ENCODE measurements around the gene METTL8.

METTL8 gene

DNA sequence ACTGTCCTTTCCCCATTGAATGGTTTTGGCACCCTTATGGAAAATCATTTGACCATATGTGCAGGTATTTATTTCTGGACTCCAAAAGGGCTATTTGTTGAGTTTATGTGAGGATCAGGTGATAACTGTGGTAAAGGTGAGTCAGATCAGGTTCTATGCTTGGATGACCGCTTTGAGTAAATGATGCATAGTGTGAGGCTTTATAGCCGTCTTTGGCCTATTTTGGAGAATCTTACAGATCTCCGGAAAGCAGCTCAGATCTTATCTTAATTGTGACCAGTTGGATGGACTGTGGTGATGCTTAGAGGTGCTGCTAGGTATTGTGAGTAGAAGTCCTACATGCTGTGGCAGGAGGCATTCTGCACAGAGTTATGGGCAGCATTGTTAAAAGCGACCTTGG is 126.2 kb downstream of the METTL8 start:
- TF ChIP-seq, protein P1, sequence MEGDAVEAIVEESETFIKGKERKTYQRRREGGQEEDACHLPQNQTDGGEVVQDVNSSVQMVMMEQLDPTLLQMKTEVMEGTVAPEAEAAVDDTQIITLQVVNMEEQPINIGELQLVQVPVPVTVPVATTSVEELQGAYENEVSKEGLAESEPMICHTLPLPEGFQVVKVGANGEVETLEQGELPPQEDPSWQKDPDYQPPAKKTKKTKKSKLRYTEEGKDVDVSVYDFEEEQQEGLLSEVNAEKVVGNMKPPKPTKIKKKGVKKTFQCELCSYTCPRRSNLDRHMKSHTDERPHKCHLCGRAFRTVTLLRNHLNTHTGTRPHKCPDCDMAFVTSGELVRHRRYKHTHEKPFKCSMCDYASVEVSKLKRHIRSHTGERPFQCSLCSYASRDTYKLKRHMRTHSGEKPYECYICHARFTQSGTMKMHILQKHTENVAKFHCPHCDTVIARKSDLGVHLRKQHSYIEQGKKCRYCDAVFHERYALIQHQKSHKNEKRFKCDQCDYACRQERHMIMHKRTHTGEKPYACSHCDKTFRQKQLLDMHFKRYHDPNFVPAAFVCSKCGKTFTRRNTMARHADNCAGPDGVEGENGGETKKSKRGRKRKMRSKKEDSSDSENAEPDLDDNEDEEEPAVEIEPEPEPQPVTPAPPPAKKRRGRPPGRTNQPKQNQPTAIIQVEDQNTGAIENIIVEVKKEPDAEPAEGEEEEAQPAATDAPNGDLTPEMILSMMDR (IDR thresholded peaks at IDR 0.05): no peak
- no peak for TF ChIP-seq ZFX (IDR thresholded peaks at IDR 0.05; ENCODE audit: borderline replicate concordance)
- H3K27ac ChIP-seq: no peak overlapping the region

DNA sequence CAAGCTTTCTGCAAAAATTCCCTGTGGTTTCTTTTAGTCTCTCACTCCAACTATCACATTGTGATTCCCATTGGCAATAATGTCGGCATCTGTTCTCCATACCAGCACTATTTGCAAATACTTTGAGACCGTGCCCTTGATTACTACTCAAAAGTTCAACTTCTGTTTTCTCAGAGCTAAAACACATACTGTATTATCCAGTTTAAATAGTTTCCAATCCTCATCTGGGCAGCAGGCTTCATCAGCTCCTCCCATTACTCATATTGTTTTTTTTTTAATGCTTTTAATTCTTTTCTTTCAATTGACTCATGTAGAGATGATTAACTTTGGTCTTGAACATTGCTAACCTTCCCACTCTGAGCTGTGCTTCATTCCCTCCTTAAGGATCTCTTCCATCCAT is 135.8 kb downstream of the METTL8 start:
- no peak for TF ChIP-seq ZFX (IDR thresholded peaks at IDR 0.05; ENCODE audit: borderline replicate concordance)
- TF ChIP-seq, protein P1 (IDR thresholded peaks at IDR 0.05): no peak
- H3K27ac ChIP-seq: no peak overlapping the region

DNA sequence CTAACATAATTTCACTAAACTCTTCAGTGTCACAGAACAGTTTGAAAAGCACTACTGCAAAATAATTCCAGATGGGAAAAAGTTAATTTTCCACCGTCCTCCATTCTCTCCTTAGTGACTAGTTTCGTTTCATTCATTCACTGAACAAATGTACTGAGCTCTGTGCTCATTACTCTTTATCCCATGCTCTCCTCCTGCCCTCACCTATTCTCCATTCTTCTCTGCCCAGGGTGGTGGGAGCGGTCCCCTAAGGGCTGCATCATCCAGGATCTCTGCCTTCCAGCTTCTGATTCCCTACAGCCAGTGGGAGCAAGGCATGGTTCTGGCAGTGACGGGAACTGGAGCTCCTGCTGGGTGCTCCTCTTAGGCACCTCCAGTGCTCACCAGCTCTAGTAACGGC is 139.2 kb downstream of the METTL8 start:
- TF ChIP-seq, protein P1 (IDR thresholded peaks at IDR 0.05): no peak
- TF ChIP-seq ZFX (IDR thresholded peaks at IDR 0.05; ENCODE audit: borderline replicate concordance): no peak
- no peak overlapping the region for H3K27ac ChIP-seq

DNA sequence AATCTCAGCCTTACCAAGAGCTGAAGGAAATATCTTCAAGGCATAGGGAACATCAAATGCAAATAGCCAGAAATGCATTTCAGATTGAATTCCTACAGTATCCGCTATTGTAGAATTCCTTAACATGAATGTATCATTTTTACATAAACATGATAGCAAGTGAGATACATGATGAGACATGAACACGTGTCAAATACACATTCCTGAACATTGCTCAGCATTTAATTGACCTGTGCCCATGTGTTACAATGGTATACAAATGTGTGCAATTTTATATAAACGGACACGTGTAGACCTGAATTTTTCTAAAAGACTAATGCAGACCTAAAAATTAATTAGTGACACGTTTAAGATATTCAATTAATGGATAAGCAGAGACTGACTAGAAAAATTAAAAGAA is 140.1 kb downstream of the METTL8 start:
- H3K27ac ChIP-seq: no peak overlapping the region
- TF ChIP-seq, protein P1 (IDR thresholded peaks at IDR 0.05): no peak
- TF ChIP-seq ZFX (IDR thresholded peaks at IDR 0.05; ENCODE audit: borderline replicate concordance): no peak

DNA sequence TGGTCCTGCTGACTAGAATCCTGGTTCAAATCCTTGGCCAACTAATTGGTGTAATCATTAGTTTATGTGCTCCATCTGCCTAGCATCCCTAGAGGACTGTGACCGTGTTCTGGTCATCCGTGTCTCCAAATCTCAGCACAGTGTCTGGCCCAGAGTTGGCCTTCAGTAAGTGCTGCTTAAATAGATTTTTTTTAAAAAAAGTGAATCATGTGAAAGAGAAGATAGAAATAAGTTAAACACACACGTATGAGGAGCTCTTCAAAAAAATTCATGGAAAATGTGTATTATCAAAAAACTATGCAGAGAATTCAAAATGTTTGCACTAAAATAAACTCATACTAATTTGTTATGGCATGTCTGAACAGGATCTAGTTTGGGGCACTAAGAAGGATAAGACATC is 143.8 kb downstream of the METTL8 start:
- TF ChIP-seq, protein P1 (IDR thresholded peaks at IDR 0.05): no peak
- no peak for TF ChIP-seq ZFX (IDR thresholded peaks at IDR 0.05; ENCODE audit: borderline replicate concordance)
- no peak overlapping the region for H3K27ac ChIP-seq

DNA sequence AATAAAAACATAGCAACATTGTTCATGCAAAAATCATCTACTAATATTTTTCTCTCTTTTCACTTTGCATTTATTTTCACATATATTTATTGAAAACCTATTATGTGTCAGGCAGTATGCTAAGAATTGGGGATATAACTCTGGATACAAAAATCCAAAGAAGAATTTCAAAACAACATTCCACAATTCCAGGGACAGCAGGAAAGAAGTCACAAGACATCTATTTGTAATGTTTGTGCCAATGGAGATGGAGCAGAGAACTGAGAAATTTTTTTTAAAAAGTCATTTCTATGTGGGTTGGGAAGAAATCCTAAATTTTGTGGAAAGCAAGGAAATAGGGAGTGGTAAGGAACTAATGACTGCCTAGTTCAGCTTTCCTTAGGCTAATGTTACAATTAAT is 144.5 kb downstream of the METTL8 start:
- H3K27ac ChIP-seq: no peak overlapping the region
- TF ChIP-seq ZFX (IDR thresholded peaks at IDR 0.05; ENCODE audit: borderline replicate concordance): no peak
- TF ChIP-seq, protein P1 (IDR thresholded peaks at IDR 0.05): no peak

DNA sequence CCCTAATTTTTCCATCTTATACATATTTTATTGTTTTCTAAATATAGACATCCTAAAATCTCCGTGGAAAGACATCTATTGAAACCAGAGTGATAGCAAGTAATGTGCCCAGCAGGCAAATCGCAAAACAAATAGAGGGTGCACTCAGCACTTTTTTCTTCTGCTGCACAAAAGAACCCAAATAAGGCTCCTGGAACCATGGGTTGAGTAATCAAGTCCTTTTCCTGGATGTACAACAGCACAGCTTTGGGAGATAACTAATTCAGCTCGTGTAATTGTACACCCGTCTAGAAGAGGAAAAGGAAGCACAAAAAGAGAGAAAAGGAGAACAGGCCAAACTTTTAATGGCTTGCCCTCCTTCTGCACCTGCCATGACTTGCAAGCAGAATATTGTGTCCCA is 146.2 kb downstream of the METTL8 start:
- no peak overlapping the region for H3K27ac ChIP-seq
- TF ChIP-seq, protein P1 (IDR thresholded peaks at IDR 0.05): no peak
- TF ChIP-seq ZFX (IDR thresholded peaks at IDR 0.05; ENCODE audit: borderline replicate concordance): no peak

All from 22Rv1 (cell line).